ENCODE measurements around the gene MTMR11.
"Not testable (repeated sequence)": the region's sequence is repeated elsewhere in the genome, so short reads cannot be mapped to it uniquely, and the experiment has no call there.

The MTMR11 gene

DNA sequence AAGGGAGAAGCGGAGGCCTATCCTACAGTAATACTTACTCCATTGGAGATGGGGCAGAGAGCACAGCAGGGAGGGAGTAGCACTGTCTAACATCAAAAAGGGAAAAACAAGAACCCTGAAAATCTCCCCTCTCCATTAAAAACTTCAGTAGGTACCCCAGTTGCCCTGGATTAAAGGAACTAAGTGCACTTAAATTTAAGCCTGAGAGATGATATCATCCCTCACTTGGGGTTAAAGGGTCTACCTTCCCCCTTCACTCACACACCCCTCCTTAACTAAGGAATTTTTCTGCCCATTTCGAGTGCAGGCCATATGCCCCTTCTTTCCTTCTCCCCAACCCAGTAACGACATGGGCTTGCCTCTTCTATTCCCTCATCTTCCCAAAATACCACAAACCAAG lies 3.7 kb upstream of the MTMR11 start:
- CTCF ChIA-PET = interaction anchor here (1.2 kb wide), 1 partner anchor 22 kb away, joined by 3 read pairs; no protein-coding TSS in a partner anchor
- no peak for TF ChIP-seq CTCF (IDR thresholded peaks at IDR 0.05; ENCODE audit: control extremely low read depth, extremely low read depth, low read depth, missing control alignments)
- no peak for DNase-seq (ENCODE audit: extremely low spot score)
- POLR2A ChIA-PET = interaction anchor here (2.4 kb wide), 1 partner anchor 52 kb away, joined by 6 read pairs; a partner anchor contains a TSS

DNA sequence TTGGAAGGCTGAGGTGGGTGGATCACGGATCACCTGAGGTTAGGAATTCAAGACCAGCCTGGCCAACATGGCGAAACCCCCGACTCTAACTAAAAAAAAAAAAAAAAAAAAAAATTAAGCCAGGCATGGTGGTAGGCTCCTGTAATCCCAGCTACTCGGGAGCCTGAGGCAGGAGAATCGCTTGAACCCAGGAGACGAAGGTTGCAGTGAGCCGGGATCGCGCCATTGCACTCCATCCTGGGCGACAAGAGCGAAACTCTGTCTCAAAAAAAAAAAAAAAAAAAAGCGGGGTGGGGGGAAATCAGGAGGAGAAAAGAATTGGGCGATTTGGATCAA lies 2.0 kb upstream of the MTMR11 start:
- CTCF ChIA-PET = interaction anchor here (1.4 to 1.5 kb wide), 2 partner anchors 9 to 23 kb away, joined by 5 to 6 read pairs; no protein-coding TSS in a partner anchor
- not testable (repeated sequence) for DNase-seq (ENCODE audit: extremely low spot score)
- POLR2A ChIA-PET = interaction anchor here (1.0 kb wide), 1 partner anchor 11 kb away, joined by 4 read pairs; no protein-coding TSS in a partner anchor

GRCh38 chr1:149937759-149938158 lies 1.1 kb upstream of the MTMR11 start:
- ChIA-PET POLR2A (interaction anchor here (1.0 kb wide), 2 partner anchors 50 to 51 kb away, joined by 3 read pairs; a partner anchor contains a TSS), CTCF (no interaction called here)
- no peak for DNase-seq (ENCODE audit: extremely low spot score)
- TF ChIP-seq CTCF (IDR thresholded peaks at IDR 0.05; ENCODE audit: control extremely low read depth, extremely low read depth, low read depth, missing control alignments) = no peak

DNA sequence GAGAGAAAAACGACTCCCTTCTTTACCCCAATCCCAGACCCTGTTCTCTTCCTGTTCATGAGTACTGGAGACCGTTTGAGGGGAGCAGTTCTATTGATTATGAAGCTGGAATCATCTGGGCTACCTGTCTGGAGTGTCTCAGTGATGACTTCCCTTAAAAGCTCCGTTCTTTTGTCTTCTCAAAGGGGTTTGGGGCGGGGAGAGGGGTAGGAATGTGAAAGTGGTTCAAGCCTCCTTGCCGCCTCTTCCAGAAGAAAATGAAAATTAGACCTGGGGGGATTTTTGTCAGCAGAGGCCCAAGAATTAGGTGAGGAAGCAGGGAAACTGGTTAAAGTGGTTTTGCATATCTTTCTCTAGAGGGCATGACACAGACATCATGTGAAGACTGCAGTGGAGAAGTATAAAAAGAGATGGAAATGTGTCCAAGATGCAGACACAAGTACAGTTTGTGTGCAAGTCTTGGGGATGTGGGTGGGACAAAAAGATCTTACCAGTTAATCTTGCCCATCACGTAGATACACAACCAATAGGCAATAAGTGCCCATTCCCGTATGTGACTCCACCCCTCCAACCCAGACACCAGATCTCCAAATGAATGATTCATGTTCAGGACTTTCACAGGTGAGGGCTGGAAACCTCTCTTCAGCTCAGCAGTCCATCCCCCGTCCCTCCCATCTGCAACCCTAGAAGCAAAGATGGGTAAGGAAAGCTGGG lies 470 bp upstream of the MTMR11 start:
- POLR2A ChIA-PET = interaction anchor here (1.0 kb wide), 2 partner anchors 49 to 50 kb away, joined by 3 read pairs; a partner anchor contains a TSS
- CTCF ChIA-PET = no interaction called here
- no peak for TF ChIP-seq CTCF (IDR thresholded peaks at IDR 0.05; ENCODE audit: control extremely low read depth, extremely low read depth, low read depth, missing control alignments)
- no peak for DNase-seq (ENCODE audit: extremely low spot score)

- no peak for TF ChIP-seq CTCF (IDR thresholded peaks at IDR 0.05; ENCODE audit: control extremely low read depth, extremely low read depth, low read depth, missing control alignments)
- CTCF ChIA-PET = interaction anchor here (0.7 to 2.7 kb wide), 3 partner anchors 12 to 27 kb away, joined by 3 to 16 read pairs (median 4); no protein-coding TSS in a partner anchor
- DNase-seq (ENCODE audit: extremely low spot score) = no peak
- POLR2A ChIA-PET = interaction anchor here (2.6 kb wide), 1 partner anchor 48 kb away, joined by 7 read pairs; a partner anchor contains a TSS
These were observed 2.3 kb downstream of the MTMR11 start for GRCh38 chr1:149934356-149934755.

DNA sequence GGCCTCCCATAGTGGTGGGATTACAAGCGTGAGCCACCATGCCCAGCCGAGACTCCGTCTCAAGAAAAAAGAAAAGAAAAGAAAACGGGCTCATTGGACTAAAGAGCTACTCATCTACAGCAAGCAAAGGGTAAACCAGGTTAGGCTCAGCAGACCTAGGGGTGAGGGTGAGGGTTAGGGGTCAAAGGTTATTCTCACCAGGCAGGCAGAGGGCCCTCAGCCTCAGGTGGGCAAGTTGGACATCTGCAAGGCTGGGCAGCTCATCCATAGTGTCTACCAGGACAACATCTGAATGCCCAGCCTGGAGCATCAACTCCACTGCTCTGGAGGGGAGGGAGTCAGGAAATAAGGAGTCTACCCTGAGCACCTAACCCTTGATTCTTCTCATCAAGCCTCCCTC lies 3.5 kb downstream of the MTMR11 start:
- ChIA-PET CTCF (interaction anchor here (1.3 to 2.7 kb wide), 3 partner anchors 11 to 28 kb away, joined by 3 to 16 read pairs (median 4); no protein-coding TSS in a partner anchor), POLR2A (interaction anchor here (2.6 kb wide), 1 partner anchor 47 kb away, joined by 7 read pairs; a partner anchor contains a TSS)
- no peak for DNase-seq (ENCODE audit: extremely low spot score)
- no peak for TF ChIP-seq CTCF (IDR thresholded peaks at IDR 0.05; ENCODE audit: control extremely low read depth, extremely low read depth, low read depth, missing control alignments)

DNA sequence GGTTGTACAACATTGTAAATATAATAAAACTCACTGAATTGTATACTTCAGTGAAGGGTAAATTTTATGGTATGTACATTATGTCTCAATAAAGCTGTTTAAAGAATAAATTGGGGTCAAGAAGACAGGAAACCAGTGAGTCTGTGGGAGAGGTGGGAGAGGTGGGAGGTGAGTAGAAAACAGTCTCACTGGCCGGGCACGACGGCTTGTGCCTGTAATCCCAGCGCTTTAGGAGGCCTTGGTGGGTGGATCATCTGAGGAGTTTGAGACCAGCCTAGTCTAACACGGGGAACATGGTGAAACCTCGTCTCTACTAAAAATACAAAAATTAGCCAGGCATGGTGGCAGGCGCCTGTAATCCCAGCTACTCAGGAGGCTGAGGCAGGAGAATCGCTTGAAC lies 4.2 kb downstream of the MTMR11 start:
- POLR2A ChIA-PET = interaction anchor here (2.6 kb wide), 1 partner anchor 46 kb away, joined by 7 read pairs; a partner anchor contains a TSS
- no peak for TF ChIP-seq CTCF (IDR thresholded peaks at IDR 0.05; ENCODE audit: control extremely low read depth, extremely low read depth, low read depth, missing control alignments)
- no peak for DNase-seq (ENCODE audit: extremely low spot score)
- CTCF ChIA-PET = interaction anchor here (1.6 to 2.7 kb wide), 2 partner anchors 15 to 29 kb away, joined by 3 to 16 read pairs; no protein-coding TSS in a partner anchor
